AG04450 (cell line): ENCODE results near the gene DKK3. TPM values are rescaled to one million over a fixed set of nuclear protein-coding genes. Genes with fewer than 3 reads are reported as not detected.

ENCODE experiments used
- CTCF ChIA-PET: fragments of 300-600, 350-600 bp; formaldehyde crosslinking; extraction: SDS; loops from one replicate; lab custom pipeline; 2022; ENCODE audit warnings: antibody characterized with exemption, inconsistent platforms; lab: Charles Lee
- POLR2A ChIA-PET: fragments of 350-600 bp; formaldehyde crosslinking; extraction: SDS; loops from one replicate; lab custom pipeline; 2021; ENCODE audit warnings: antibody characterized with exemption, inconsistent platforms; lab: Yijun Ruan, JAX
- DNase-seq: peaks from one replicate; pipeline ENCODE4 v3.0.0-alpha.2; 2011; ENCODE audit warnings: low read depth, low spot score
- H3K27ac ChIP-seq: one replicate; pipeline ENCODE4 v1.5.1; 2012; ENCODE audit warnings: low read depth, low read length, control low read depth
- H3K27me3 ChIP-seq: one replicate; pipeline ENCODE4 v1.6.0; 2012; ENCODE audit warnings: low read length; ENCODE audit not compliant: control insufficient read depth, insufficient read depth
- H3K4me3 ChIP-seq: 2 replicates; pipeline ENCODE4 v1.5.1; 2011; ENCODE audit warnings: mild to moderate bottlenecking, low read depth, low read length, control low read depth
- H3K9me3 ChIP-seq: 2 replicates; pipeline ENCODE4 v1.5.1; 2012; ENCODE audit warnings: low read length; ENCODE audit not compliant: control insufficient read depth, insufficient read depth
- CTCF ChIP-seq: IDR thresholded peaks from 2 replicates; pipeline ENCODE4 v1.5.1; 2011; ENCODE audit warnings: low read depth, low read length, control low read depth, inconsistent platforms
- polyA plus RNA-seq: library from polyadenylated mRNA; depleted of rRNA; stranded (reverse); fragments of >200 nt; gene quantifications from 2 replicates; pipeline ENCODE4 v1.2.3, GENCODE V29; 2011

The DKK3 gene
- polyA plus RNA-seq, 1 experiment = 928 TPM

- POLR2A ChIA-PET = no interaction called here
- no peak for TF ChIP-seq CTCF
- no peak overlapping the region for H3K27ac ChIP-seq
Measured at GRCh38 chr11:11959601-11960000, 48.8 kb downstream of the DKK3 start.

GRCh38 chr11:11958403-11959231, 49.8 kb downstream of the DKK3 start:
- no peak for DNase-seq
- H3K9me3 ChIP-seq = peaks cover 4% of the 10 kb centered on the region; the same call in 1 of the 2 replicates
- H3K27ac ChIP-seq = no peak overlapping the region
- H3K4me3 ChIP-seq = no peak overlapping the region
- ChIA-PET POLR2A (no interaction called here), CTCF (interaction anchor here (0.8 to 1.3 kb wide), 3 partner anchors 8 to 27 kb away, joined by 3 to 7 read pairs (median 4); no protein-coding TSS in a partner anchor)
- TF ChIP-seq CTCF = no peak
- H3K27me3 ChIP-seq = no peaks in the 10 kb centered on the region

More at GRCh38 chr11:11959601-11960000, 48.8 kb downstream of the DKK3 start:
- Histone ChIP-seq H3K4me3 (no peak overlapping the region), H3K9me3 (peaks cover 4% of the 10 kb centered on the region; the same call in 1 of the 2 replicates), H3K27me3 (no peaks in the 10 kb centered on the region)
- DNase-seq = no peak
- CTCF ChIA-PET = no interaction called here

GRCh38 chr11:11956006-11956405, 52.4 kb downstream of the DKK3 start:
- Histone ChIP-seq H3K27me3 (no peaks in the 10 kb centered on the region), H3K9me3 (no peaks in the 10 kb centered on the region), H3K4me3 (no peak overlapping the region), H3K27ac (no peak overlapping the region)
- CTCF ChIA-PET = interaction anchor here (0.5 to 1.8 kb wide), 4 partner anchors 11 to 595 kb away, joined by 3 to 13 read pairs (median 3); no protein-coding TSS in a partner anchor
- DNase-seq = no peak
- POLR2A ChIA-PET = no interaction called here
- no peak for TF ChIP-seq CTCF

- H3K27ac ChIP-seq = no peak overlapping the region
- H3K27me3 ChIP-seq = no peaks in the 10 kb centered on the region
- no peak for DNase-seq
- POLR2A ChIA-PET = no interaction called here
- H3K9me3 ChIP-seq = no peaks in the 10 kb centered on the region
- CTCF ChIA-PET = no interaction called here
- TF ChIP-seq CTCF = no peak
- no peak overlapping the region for H3K4me3 ChIP-seq
Measured at GRCh38 chr11:11952036-11952435, 56.4 kb downstream of the DKK3 start.

GRCh38 chr11:11949482-11949881, 58.9 kb downstream of the DKK3 start:
- ChIA-PET POLR2A (no interaction called here), CTCF (interaction anchor here (0.7 to 1.2 kb wide), 2 partner anchors 18 to 95 kb away, joined by 3 to 4 read pairs; no protein-coding TSS in a partner anchor)
- H3K27me3 ChIP-seq = no peaks in the 10 kb centered on the region
- H3K27ac ChIP-seq = no peak overlapping the region
- no peak for DNase-seq
- no peaks in the 10 kb centered on the region for H3K9me3 ChIP-seq
- no peak for TF ChIP-seq CTCF
- no peak overlapping the region for H3K4me3 ChIP-seq
